Osteocyte (in vitro differentiated cells): ENCODE measurements around the gene AKT2. TPM values are rescaled to one million over a fixed set of nuclear protein-coding genes. Genes with fewer than 3 reads are reported as not detected.

Source experiments
- DNase-seq: peaks from one replicate; pipeline ENCODE4 v3.0.0; 2021; ENCODE audit warnings: mixed read lengths; ENCODE audit not compliant: unreplicated experiment; ENCODE audit errors: extremely low spot score
- H3K27ac Mint-ChIP-seq: one replicate; pipeline ENCODE4 v1.8.0; 2021; ENCODE audit warnings: mild to moderate bottlenecking, mixed read lengths; ENCODE audit not compliant: unreplicated experiment
- H3K27me3 Mint-ChIP-seq: one replicate; pipeline ENCODE4 v1.8.0; 2021; ENCODE audit warnings: mixed read lengths; ENCODE audit not compliant: unreplicated experiment
- H3K36me3 Mint-ChIP-seq: one replicate; pipeline ENCODE4 v1.8.0; 2021; ENCODE audit warnings: mixed read lengths; ENCODE audit not compliant: unreplicated experiment
- H3K4me1 Mint-ChIP-seq: one replicate; pipeline ENCODE4 v1.8.0; 2021; ENCODE audit warnings: mixed read lengths; ENCODE audit not compliant: unreplicated experiment
- H3K4me3 Mint-ChIP-seq: one replicate; pipeline ENCODE4 v1.8.0; 2021; ENCODE audit warnings: mild to moderate bottlenecking, moderate library complexity, mixed read lengths; ENCODE audit not compliant: unreplicated experiment
- H3K9me3 Mint-ChIP-seq: one replicate; pipeline ENCODE4 v1.8.0; 2021; ENCODE audit warnings: mixed read lengths; ENCODE audit not compliant: unreplicated experiment
- total RNA-seq: library from RNA; stranded (reverse); gene quantifications from 2 replicates; pipeline ENCODE4 v1.2.1, GENCODE V29; 2021
- TF ChIP-seq, protein P1 (sequence below): fragments of 200-600 bp; sonication (generic); IDR thresholded peaks from 2 replicates; pipeline ENCODE4 v1.5.0; 2021; ENCODE audit warnings: antibody characterized with exemption, mild to moderate bottlenecking, moderate library complexity

AKT2 gene
- total RNA-seq, 1 donor from 2014 or later, result 152 TPM

DNA sequence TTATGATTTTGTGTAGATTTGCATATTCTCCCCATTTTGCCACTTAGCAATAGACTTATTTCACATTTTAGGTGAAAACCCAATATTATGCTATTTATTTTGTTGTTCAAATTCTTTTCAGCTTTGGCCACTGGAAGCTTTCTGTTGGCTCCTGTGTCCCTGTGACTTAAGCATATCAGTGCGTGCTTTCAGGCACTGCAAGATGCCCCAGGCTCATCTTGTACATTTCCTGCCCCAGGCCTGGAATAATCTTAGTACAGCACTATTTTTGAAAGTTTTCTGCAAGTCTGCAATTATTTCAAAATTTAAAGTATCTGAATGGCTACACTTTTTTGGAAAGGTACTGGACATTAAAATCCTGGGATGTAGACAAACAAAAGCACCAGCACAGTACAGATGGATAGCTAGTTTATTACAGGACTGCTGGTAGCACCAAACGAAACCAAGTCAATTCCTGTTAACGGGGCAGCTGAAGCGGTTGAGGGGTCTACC lies 55.2 kb downstream of the AKT2 start:
- H3K36me3 Mint-ChIP-seq, result peaks cover 9% of the 10 kb centered on the region
- no peak for DNase-seq
- TF ChIP-seq, protein P1, sequence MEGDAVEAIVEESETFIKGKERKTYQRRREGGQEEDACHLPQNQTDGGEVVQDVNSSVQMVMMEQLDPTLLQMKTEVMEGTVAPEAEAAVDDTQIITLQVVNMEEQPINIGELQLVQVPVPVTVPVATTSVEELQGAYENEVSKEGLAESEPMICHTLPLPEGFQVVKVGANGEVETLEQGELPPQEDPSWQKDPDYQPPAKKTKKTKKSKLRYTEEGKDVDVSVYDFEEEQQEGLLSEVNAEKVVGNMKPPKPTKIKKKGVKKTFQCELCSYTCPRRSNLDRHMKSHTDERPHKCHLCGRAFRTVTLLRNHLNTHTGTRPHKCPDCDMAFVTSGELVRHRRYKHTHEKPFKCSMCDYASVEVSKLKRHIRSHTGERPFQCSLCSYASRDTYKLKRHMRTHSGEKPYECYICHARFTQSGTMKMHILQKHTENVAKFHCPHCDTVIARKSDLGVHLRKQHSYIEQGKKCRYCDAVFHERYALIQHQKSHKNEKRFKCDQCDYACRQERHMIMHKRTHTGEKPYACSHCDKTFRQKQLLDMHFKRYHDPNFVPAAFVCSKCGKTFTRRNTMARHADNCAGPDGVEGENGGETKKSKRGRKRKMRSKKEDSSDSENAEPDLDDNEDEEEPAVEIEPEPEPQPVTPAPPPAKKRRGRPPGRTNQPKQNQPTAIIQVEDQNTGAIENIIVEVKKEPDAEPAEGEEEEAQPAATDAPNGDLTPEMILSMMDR, result no peak
- H3K9me3 Mint-ChIP-seq, result no peaks in the 10 kb centered on the region
- H3K27ac Mint-ChIP-seq, result no peak overlapping the region
- H3K4me1 Mint-ChIP-seq, result peaks cover 39% of the 10 kb centered on the region
- H3K27me3 Mint-ChIP-seq, result no peaks in the 10 kb centered on the region
- no peak overlapping the region for H3K4me3 Mint-ChIP-seq

DNA sequence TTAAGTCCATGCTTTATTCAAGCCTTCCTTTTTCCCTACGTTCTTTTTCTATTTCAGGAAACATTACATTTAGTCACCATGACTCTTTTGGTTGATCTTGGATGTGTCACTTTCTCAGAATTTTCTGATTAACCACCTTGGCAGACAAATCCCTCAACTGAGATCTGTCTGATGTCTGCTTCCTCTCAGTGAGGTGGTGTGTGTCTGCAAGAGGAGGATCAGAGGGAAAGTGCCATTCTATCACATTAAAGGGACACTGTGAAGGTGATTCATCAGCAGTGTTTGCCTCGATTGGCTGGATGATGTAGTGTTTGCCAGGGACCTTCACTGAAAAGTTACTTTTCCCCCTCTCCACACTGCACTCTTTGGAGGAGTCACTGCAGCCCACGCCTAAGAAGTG lies 55.7 kb downstream of the AKT2 start:
- Mint-ChIP-seq H3K27me3 (no peaks in the 10 kb centered on the region), H3K36me3 (peaks cover 4% of the 10 kb centered on the region), H3K4me3 (no peak overlapping the region), H3K9me3 (no peaks in the 10 kb centered on the region), H3K4me1 (peaks cover 39% of the 10 kb centered on the region), H3K27ac (no peak overlapping the region)
- DNase-seq, result no peak
- TF ChIP-seq, protein P1, result no peak

DNA sequence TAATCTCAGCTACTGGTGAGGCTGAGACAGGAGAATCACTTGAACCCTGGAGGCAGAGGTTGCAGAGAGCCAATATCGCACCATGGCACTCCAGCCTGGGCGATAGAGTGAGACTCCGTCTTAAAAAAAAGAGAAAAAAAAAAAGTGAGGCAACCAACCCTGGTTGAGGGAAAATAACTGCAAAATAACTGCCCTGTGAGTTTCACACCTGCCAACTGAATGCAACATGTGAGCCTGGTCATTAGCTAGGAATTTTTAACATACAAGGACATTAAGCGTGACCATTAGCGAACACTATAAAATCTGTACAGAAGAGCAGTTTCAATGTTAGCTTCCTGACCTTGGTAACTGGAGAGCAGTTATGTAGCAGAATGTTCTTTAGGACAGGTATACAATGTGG lies 56.3 kb downstream of the AKT2 start:
- peaks cover 37% of the 10 kb centered on the region for H3K4me1 Mint-ChIP-seq
- H3K4me3 Mint-ChIP-seq, result no peak overlapping the region
- no peak for DNase-seq
- no peaks in the 10 kb centered on the region for H3K36me3 Mint-ChIP-seq
- H3K27me3 Mint-ChIP-seq, result no peaks in the 10 kb centered on the region
- H3K9me3 Mint-ChIP-seq, result no peaks in the 10 kb centered on the region
- TF ChIP-seq, protein P1, result no peak
- H3K27ac Mint-ChIP-seq, result no peak overlapping the region

DNA sequence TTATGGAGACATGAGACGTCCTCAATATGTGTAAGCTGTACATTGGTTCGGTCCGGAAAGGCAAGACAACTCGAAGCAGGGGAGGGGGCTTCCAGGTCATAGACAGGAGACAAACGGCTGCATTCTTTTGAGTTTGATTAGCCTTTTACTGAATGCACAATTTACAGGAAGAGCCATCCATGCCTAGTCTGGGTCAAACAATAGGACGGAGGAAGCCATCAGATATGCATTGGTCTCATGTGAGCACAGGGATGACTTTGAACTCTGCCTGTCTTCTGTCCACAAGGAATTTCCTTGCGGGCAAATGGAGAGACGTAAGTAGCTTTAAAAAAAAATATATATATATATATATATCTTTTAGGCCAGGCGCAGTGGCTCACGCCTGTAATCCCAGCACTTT lies 56.8 kb downstream of the AKT2 start:
- H3K9me3 Mint-ChIP-seq, result no peaks in the 10 kb centered on the region
- peaks cover 37% of the 10 kb centered on the region for H3K4me1 Mint-ChIP-seq
- H3K27ac Mint-ChIP-seq, result no peak overlapping the region
- no peaks in the 10 kb centered on the region for H3K27me3 Mint-ChIP-seq
- H3K36me3 Mint-ChIP-seq, result no peaks in the 10 kb centered on the region
- no peak overlapping the region for H3K4me3 Mint-ChIP-seq
- TF ChIP-seq, protein P1, result no peak
- DNase-seq, result no peak

DNA sequence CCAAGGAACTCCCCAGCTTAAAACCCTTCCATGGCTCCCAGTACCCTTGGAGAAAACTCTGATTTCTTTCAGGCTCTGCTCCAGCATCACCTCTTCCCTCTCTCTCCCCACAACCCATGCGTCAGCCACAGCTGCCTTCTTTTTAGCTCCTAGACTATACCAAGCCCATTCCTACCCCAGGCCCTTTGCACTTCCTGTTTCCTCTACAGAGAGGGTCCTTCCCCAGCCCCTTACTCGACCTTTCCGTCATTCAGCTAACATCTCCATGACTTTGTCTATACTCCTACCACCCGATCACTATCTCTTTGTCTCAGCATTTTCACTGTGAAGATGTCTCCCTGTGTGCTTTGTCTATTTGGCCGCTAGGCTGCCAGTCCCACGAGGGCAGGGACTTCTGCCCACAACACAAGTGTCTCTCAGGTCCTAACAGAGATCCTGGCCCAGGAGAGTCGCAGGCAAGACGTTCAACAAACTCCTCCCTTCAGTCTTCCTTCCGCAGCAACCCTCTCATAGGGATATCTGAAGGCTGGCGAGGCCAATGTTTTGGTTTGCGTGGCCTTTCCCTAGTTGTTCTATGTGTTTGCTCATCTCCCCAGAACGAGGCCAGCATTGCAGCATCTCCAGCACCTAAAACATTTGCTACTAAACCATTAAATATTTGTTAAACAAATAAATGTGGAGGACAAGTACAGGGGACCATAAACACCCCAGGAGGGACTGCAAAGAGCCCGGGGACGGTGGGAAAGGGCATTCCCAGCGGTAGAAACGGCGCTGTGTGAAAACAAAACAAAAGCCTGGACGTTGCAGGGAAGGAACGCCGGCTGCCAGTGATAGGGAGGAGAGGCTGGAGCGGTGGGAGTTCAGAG lies 59.5 kb downstream of the AKT2 start:
- H3K4me1 Mint-ChIP-seq, result peaks cover 21% of the 10 kb centered on the region
- H3K36me3 Mint-ChIP-seq, result no peaks in the 10 kb centered on the region
- H3K4me3 Mint-ChIP-seq, result no peak overlapping the region
- TF ChIP-seq, protein P1, result no peak
- peaks cover 4% of the 10 kb centered on the region for H3K9me3 Mint-ChIP-seq
- no peaks in the 10 kb centered on the region for H3K27me3 Mint-ChIP-seq
- H3K27ac Mint-ChIP-seq, result no peak overlapping the region
- DNase-seq, result no peak
